ENCODE results near the gene CHAD.
A peak's percentile ranks its signal among the peaks of the same experiment; 100 is the strongest.

The CHAD gene

DNA sequence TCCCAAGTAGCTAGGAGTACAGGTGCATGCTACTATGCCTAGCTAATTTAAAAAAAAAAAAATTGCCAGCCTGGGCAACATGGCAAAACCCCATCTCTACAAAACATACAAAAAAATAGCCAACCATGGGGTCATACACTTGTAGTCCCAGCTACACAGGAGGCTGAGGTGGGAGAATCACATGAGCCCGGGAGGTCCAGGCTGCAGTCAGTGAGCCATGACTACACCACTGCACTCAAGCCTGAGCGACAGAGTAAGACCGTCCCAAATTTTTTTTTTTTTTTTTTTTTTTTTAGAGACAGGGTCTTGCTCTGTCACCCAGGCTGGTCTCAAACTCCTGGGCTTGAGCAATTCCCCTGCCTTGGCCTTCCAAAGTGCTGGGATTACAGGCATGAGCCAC is 14.8 kb downstream of the CHAD start:
- no peak overlapping the region for H3K4me3 ChIP-seq (ENCODE audit: low read length)
- TF ChIP-seq, protein P1, sequence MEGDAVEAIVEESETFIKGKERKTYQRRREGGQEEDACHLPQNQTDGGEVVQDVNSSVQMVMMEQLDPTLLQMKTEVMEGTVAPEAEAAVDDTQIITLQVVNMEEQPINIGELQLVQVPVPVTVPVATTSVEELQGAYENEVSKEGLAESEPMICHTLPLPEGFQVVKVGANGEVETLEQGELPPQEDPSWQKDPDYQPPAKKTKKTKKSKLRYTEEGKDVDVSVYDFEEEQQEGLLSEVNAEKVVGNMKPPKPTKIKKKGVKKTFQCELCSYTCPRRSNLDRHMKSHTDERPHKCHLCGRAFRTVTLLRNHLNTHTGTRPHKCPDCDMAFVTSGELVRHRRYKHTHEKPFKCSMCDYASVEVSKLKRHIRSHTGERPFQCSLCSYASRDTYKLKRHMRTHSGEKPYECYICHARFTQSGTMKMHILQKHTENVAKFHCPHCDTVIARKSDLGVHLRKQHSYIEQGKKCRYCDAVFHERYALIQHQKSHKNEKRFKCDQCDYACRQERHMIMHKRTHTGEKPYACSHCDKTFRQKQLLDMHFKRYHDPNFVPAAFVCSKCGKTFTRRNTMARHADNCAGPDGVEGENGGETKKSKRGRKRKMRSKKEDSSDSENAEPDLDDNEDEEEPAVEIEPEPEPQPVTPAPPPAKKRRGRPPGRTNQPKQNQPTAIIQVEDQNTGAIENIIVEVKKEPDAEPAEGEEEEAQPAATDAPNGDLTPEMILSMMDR (conservative IDR thresholded peaks at IDR 0.05; ENCODE audit: low read length): no peak
- no peak for DNase-seq (ENCODE audit: low read depth)

DNA sequence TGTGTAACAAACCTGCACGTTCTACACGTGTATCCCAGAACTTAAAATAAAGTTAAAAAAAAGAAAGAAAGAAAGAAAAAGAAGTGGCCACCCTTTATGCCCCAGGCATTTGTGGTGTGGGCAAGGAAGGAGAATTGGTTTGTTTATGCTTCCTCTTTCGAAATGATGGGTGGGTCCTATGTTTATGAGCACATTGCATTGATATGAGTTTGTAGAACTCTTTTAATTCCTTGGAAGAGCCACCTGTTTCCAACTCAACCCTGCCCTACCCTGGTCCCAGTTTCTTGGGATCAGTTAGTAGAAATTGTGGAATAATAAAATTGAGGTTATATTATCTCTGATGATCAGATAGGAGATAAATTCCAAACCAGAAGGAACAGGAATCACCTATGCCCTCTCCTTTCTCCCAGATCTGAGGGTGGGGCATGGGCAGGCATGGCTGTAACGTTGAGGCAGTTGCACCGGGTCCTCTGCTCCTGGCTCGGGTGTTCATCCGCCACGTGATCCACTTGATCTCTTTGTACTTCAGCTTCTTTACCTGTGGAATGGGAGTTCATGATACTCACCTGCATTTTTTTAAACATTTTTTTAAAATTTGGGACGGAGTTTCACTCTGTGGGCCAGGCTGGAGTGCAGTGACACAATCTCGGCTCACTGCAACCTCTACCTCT is 15.9 kb downstream of the CHAD start:
- TF ChIP-seq, protein P1 (conservative IDR thresholded peaks at IDR 0.05; ENCODE audit: low read length): no peak
- H3K4me3 ChIP-seq (ENCODE audit: low read length): no peak overlapping the region
- peak; percentile 21 for DNase-seq (ENCODE audit: low read depth)

DNA sequence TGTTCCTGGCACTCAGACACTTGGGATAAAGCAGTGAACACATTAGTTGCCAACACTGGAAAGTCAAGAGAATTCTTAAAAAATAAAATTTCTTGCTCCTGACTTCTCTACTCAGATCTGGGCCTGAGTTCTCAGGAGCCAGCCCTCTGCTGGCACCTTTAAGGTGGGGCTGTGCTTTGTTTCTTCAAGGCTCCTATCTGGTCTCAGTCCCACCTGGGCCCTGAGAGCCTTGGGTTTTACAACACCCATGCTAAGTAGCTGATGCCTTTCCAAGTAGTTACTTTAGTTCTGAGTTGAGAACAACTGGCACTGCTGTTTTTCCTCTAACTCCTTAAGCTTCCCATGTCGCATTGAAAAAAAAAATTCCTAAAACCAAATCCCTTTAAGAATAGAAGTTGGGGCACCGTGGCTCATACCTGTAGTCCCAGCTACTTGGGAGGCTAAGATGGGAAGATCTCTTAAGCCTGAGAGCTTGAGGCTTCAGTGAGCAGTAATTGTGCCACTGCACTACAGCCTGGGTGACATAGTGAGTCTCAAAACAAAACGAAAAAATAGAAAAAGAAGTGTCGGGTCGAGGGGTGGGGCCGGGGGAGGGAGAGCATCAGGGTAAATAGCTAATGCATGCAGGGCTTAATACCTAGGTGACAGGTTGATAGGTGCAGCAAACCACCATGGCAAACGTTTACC is 16.6 kb downstream of the CHAD start:
- TF ChIP-seq, protein P1 (conservative IDR thresholded peaks at IDR 0.05; ENCODE audit: low read length): no peak
- DNase-seq (ENCODE audit: low read depth): no peak
- H3K4me3 ChIP-seq (ENCODE audit: low read length): no peak overlapping the region

DNA sequence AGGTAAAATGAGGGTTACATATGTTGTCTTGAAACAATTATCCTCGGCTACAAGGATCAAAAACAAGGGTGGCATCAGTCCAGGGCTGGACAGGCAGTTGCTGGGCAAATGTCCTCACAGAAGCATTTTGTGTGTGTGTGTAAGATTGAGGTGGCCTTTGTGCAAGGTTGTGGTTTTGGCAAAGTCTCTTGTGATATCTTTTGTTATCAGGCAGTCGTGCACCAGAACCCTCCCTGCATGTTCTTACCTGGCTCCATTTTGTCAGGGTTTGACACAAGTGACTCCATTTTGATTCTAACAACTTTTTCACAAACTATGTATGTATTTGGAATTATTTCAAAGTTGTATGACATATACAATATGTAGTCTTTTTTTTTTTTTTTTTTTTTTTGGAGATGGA is 20.0 kb downstream of the CHAD start:
- H3K4me3 ChIP-seq (ENCODE audit: low read length): no peak overlapping the region
- DNase-seq (ENCODE audit: low read depth): no peak
- TF ChIP-seq, protein P1 (conservative IDR thresholded peaks at IDR 0.05; ENCODE audit: low read length): no peak

DNA sequence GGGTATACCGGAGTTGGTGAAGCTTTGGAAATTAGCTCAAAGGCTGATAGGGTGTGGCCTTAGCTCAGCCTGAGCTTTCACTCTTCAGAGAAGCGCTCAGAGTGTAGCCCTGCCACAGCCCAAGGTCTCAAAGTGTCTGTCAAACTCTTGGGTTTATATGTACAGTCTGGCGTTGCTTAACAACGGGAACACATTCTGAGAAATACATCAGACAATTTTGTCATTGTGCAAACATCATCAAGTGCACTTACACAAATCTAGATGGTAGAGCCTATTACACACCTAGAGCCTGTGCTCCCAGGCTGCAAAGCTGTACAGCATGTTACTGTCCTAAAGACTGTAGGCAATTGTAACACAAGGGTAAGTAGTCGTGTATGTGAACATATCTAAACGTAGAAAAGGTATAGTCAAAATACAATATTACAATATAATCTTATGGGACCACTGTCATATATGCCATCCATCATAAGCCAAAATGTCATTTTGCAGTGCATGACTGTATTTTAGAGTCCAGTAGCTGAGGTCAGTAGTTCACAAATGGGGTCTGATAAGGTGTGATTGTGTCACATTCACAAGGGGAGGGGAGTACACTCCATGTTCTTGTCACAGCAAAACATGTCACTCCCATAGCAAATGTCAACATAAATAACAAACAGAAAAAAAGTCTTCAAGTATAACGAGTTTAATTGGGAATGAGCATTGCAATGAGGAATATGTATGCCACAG is 20.6 kb downstream of the CHAD start:
- H3K4me3 ChIP-seq (ENCODE audit: low read length): no peak overlapping the region
- DNase-seq (ENCODE audit: low read depth): no peak
- TF ChIP-seq, protein P1 (conservative IDR thresholded peaks at IDR 0.05; ENCODE audit: low read length): no peak

DNA sequence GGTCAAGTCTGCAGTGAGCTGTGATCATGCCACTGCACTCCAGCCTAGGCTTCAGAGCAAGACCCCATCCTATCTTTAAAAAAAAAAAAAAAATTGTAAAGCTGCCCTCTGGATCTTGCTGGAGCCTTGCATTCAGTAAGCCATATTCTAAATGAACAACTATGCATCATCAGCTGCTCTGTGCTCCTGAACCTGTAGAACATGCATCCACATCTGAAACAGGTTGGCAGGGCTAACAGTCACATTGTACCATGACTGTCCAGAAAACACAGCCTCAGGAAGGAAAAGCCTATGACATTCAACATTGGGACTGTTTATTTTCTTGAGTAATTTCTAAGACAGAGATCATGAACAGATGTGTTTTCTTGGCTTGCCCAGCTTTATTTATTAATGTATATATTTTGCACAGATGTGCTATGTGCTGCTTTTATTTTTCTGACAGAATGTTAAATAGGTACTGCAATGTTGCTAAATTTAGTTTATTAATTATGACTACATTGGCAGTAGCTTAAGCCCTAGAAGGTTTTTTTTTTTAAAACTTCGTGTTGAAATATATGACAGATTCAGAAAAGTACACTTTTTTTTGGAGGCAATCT is 22.9 kb downstream of the CHAD start:
- TF ChIP-seq, protein P1 (conservative IDR thresholded peaks at IDR 0.05; ENCODE audit: low read length): no peak
- no peak overlapping the region for H3K4me3 ChIP-seq (ENCODE audit: low read length)
- no peak for DNase-seq (ENCODE audit: low read depth)

Data from AG10803 (cell line).